NT2/D1 (cell line): ENCODE measurements around the gene ZNF784.

Experiments
- DNase-seq: peaks from one replicate; pipeline ENCODE4 v3.0.0-alpha.2; 2011; ENCODE audit warnings: low read depth, low spot score
- H3K27me3 ChIP-seq: 2 replicates; pipeline ENCODE4 v1.6.0; 2011; ENCODE audit warnings: mild to moderate bottlenecking; ENCODE audit not compliant: insufficient read length, insufficient read depth
- H3K36me3 ChIP-seq: 2 replicates; pipeline ENCODE4 v1.6.1; 2011; ENCODE audit warnings: mild to moderate bottlenecking, low read length, mixed read lengths; ENCODE audit not compliant: insufficient read depth, insufficient read length
- H3K4me1 ChIP-seq: 2 replicates; pipeline ENCODE4 v1.5.1; 2011; ENCODE audit not compliant: insufficient read depth, insufficient read length
- H3K4me3 ChIP-seq: 2 replicates; pipeline ENCODE4 v1.5.1; 2011; ENCODE audit warnings: low read depth; ENCODE audit not compliant: insufficient read length
- H3K9ac ChIP-seq: 2 replicates; pipeline ENCODE4 v1.6.0; 2011; ENCODE audit warnings: low read depth; ENCODE audit not compliant: insufficient read length
- H3K9me3 ChIP-seq: 2 replicates; pipeline ENCODE4 v1.5.1; 2011; ENCODE audit warnings: mild to moderate bottlenecking, low read length; ENCODE audit not compliant: insufficient read depth
- SUZ12 ChIP-seq: IDR thresholded peaks from 2 replicates; pipeline ENCODE4 v1.6.1; 2011; ENCODE audit not compliant: insufficient read length, insufficient read depth; ENCODE audit errors: extremely low read depth
- YY1 ChIP-seq: IDR thresholded peaks from 2 replicates; pipeline ENCODE4 v1.6.1; 2011; ENCODE audit not compliant: insufficient read length, insufficient read depth
- ZNF274 ChIP-seq: IDR thresholded peaks from 2 replicates; pipeline ENCODE4 v1.6.1; 2011; ENCODE audit warnings: mild to moderate bottlenecking, low read depth, low read length

Gene ZNF784

DNA sequence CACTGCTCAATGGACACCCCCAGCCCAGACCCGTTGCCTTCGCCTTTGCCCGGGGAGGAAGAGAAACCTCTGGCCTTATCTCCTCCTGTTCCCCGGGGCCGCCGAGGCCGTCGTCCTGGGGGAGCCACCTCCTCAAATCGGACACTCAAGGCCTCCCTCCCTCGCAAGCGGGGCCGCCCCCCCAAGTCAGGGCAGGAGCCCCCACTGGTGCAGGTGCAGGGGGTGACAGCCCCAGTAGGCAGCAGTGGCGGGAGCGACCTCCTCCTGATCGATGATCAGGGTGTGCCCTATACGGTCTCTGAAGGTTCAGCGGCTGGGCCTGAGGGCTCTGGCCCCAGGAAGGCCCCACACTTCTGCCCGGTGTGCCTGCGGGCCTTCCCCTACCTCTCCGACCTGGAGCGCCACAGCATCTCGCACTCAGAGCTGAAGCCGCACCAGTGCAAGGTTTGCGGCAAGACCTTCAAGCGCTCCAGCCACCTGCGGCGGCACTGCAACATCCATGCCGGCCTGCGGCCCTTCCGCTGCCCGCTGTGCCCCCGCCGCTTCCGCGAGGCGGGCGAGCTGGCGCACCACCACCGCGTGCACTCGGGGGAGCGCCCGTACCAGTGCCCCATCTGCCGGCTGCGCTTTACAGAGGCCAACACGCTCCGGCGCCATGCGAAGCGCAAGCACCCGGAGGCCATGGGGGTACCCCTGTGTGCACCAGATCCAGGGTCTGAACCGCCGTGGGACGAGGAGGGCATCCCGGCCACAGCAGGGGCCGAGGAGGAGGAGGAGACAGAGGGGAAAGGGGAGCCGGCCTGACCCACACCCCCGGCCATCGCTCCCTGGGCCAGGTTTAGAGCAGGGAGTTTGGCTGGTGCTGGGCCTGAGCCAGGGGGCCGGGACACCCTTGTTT is 22.0 kb downstream of the ZNF784 start:
- no peak for TF ChIP-seq YY1
- TF ChIP-seq SUZ12, result no peak
- no peak for TF ChIP-seq ZNF274
- no peaks in the 10 kb centered on the region for H3K4me1 ChIP-seq
- no peak for DNase-seq
- H3K36me3 ChIP-seq, result peaks cover 15% of the 10 kb centered on the region
- no peaks in the 10 kb centered on the region for H3K9me3 ChIP-seq
- no peak overlapping the region for H3K9ac ChIP-seq
- H3K4me3 ChIP-seq, result no peak overlapping the region
- no peaks in the 10 kb centered on the region for H3K27me3 ChIP-seq

- Histone ChIP-seq H3K4me3 (peak overlapping the region; percentile 57), H3K9ac (peak overlapping the region; percentile 80), H3K9me3 (no peaks in the 10 kb centered on the region), H3K27me3 (no peaks in the 10 kb centered on the region), H3K4me1 (no peaks in the 10 kb centered on the region), H3K36me3 (peaks cover 15% of the 10 kb centered on the region)
- TF ChIP-seq YY1 (no peak), SUZ12 (no peak)
- no peak for DNase-seq
These were observed 23.3 kb downstream of the ZNF784 start for GRCh38 chr19:55601084-55601483.

GRCh38 chr19:55600662-55601028 is 23.7 kb downstream of the ZNF784 start:
- Histone ChIP-seq H3K9ac (peak overlapping the region; percentile 80), H3K27me3 (no peaks in the 10 kb centered on the region), H3K36me3 (peaks cover 20% of the 10 kb centered on the region), H3K4me1 (no peaks in the 10 kb centered on the region), H3K9me3 (no peaks in the 10 kb centered on the region), H3K4me3 (peak overlapping the region; percentile 57)
- TF ChIP-seq SUZ12 (no peak), YY1 (no peak), ZNF274 (no peak)
- DNase-seq, result no peak

DNA sequence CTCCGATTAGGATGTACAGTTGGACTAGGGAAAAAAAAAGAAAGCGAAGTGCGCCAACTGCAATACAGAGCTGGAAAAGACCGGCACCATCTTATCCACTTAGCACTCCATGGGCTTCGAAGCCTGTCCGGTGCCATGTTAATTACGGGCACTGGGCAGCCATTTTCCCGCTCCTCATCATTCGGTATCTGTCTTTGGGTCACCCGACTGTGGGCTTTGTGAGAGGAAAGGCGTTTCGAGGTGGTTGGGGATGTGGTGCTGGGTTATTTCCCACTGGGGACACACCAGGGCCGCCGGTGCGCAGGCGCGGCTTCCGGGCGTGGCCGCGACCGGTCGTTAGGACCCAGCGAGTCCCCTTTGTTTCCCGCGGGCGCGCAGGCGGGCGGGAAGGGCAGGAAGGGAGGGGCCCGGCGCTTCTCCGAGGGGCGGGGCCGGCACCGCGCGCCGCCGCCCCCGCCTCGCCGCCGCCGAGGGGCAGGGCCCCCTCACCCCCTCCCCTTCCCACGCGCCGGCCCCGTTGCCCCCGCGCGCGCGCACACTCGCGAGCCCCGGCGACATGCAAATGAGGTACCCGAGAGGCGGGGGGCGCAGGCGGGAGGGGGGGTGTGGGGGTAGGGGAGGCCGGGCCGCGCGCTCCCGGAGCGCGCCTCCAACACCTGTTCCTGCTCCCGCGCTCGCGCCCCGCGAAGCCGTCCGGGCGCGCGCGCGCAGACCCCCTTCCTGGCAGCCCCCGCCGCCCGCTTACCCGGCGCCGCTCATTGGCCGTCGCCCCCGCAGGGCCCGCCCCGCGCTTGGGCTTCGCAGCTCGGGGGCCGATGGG is 24.3 kb downstream of the ZNF784 start, which contains the start of gene ZNF524:
ZNF524 (plus strand) TSS at position 447 of the 820 bp plus-strand sequence. CDS start 1,825 bp downstream, outside the sequence.
- no peaks in the 10 kb centered on the region for H3K9me3 ChIP-seq
- no peaks in the 10 kb centered on the region for H3K4me1 ChIP-seq
- H3K9ac ChIP-seq, result peak within 1 kb of the TSS; percentile 97
- peaks cover 26% of the 10 kb centered on the region for H3K36me3 ChIP-seq
- peak within 1 kb of the TSS; percentile 75 for H3K4me3 ChIP-seq
- TF ChIP-seq YY1 (peak; percentile 93), ZNF274 (no peak)
- DNase-seq, result peak; percentile 54
- no peaks in the 10 kb centered on the region for H3K27me3 ChIP-seq

GRCh38 chr19:55599468-55599841 is 24.9 kb downstream of the ZNF784 start, which contains the start of gene FIZ1:
Gene FIZ1 (minus strand): TSS chr19:55599517. CDS start chr19:55597865, 1,652 bp downstream.
- peak within 1 kb of the TSS; percentile 75 for H3K4me3 ChIP-seq
- TF ChIP-seq YY1 (no peak), ZNF274 (no peak), SUZ12 (no peak)
- no peaks in the 10 kb centered on the region for H3K9me3 ChIP-seq
- no peaks in the 10 kb centered on the region for H3K27me3 ChIP-seq
- DNase-seq, result peak; percentile 96
- H3K4me1 ChIP-seq, result no peaks in the 10 kb centered on the region
- H3K9ac ChIP-seq, result peak within 1 kb of the TSS; percentile 97
- peaks cover 30% of the 10 kb centered on the region for H3K36me3 ChIP-seq

- DNase-seq, result peak; percentile 89
- H3K4me1 ChIP-seq, result no peaks in the 10 kb centered on the region
- peaks cover 31% of the 10 kb centered on the region for H3K36me3 ChIP-seq
- H3K9me3 ChIP-seq, result no peaks in the 10 kb centered on the region
- peak overlapping the region; percentile 75 for H3K4me3 ChIP-seq
- peak overlapping the region; percentile 77 for H3K9ac ChIP-seq
- TF ChIP-seq SUZ12 (no peak), YY1 (no peak), ZNF274 (no peak)
- no peaks in the 10 kb centered on the region for H3K27me3 ChIP-seq
These were observed 25.5 kb downstream of the ZNF784 start for GRCh38 chr19:55598719-55599467.
